ENCODE results near the gene WTIP. TPM values are rescaled to one million over a fixed set of nuclear protein-coding genes. Genes with fewer than 3 reads are reported as not detected.

Gene WTIP
- polyA plus RNA-seq (2012; ENCODE audit: insufficient read depth, insufficient read length, low read depth) = 2.7 TPM

DNA sequence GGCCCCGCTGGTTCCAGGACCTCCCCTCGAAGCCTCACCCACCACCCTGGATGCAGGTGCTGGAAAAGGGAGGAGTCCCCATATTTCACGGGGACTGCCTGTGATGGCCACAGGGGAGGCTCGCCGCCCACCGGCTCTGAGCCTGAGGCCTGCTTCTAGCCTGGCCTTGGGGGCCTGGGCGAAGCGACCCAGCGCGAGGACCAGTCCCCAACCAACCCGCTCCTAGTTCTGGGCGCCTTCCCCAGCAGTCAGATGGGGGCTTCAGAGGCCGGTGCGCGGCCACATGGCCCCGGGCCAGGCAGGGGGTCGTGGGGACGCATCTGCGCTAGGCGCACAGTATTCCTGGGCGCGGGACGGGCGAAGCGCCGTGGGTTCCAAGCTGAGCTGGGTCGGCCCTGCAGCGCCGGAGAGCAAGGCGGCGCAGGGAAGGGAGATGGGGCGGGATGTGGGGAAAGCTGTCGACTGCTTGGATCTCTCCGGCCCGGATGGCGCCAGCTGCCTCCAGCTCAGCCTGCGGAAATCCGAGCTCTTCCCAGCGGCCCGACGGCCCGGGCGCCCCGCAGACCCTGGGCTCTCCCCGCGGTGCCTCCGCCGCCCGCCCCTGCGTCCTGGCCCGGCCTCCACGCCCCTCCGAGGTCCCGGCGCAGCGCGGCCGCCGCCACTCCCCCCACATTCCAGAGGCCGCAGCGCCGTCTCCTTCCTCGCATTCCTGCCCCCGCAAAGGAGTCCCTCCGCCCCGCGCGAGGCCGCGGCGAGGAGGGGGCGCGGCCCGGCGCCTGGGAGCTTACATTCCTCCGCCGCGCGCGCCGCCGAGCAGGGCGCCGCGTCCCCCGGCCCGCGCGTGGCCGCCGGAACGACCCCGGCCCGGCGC is at the start of gene WTIP:
TSS of gene WTIP (plus strand) at position 788 of the 871 bp plus-strand sequence. CDS start 217 bp downstream, outside the sequence.
- TF ChIP-seq, protein P1, sequence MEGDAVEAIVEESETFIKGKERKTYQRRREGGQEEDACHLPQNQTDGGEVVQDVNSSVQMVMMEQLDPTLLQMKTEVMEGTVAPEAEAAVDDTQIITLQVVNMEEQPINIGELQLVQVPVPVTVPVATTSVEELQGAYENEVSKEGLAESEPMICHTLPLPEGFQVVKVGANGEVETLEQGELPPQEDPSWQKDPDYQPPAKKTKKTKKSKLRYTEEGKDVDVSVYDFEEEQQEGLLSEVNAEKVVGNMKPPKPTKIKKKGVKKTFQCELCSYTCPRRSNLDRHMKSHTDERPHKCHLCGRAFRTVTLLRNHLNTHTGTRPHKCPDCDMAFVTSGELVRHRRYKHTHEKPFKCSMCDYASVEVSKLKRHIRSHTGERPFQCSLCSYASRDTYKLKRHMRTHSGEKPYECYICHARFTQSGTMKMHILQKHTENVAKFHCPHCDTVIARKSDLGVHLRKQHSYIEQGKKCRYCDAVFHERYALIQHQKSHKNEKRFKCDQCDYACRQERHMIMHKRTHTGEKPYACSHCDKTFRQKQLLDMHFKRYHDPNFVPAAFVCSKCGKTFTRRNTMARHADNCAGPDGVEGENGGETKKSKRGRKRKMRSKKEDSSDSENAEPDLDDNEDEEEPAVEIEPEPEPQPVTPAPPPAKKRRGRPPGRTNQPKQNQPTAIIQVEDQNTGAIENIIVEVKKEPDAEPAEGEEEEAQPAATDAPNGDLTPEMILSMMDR (IDR thresholded peaks at IDR 0.05; ENCODE audit: low read depth, low read length) = no peak

DNA sequence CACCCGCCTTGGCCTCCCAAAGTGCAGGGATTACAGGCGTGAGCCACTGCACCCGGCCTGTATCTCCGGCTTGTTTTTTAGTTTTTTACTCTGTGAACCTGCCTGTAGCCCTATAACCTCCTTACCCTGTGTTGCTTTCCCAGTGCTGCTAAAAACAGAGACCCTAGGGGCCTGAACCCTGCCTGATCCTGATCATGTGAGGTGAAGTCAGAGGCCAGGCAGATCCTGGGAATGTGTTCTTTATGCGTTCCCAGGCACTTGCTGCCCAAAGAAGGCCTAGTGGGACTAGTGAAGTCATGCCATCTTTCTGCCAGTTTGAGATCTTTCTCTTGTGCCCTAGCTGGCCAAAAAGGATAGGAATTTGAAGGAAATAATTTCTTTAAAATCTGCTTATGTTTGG is 48.8 kb upstream of the WTIP start:
- Histone ChIP-seq H3K4me3 (ENCODE audit: low read depth, low read length) (no peak overlapping the region), H3K9me3 (no peaks in the 10 kb centered on the region), H3K36me3 (peaks cover 66% of the 10 kb centered on the region), H3K4me1 (peaks cover 4% of the 10 kb centered on the region; the same call in 1 of the 2 replicates), H3K27me3 (no peaks in the 10 kb centered on the region)
- TF ChIP-seq, protein P1 (IDR thresholded peaks at IDR 0.05; ENCODE audit: low read depth, low read length) = no peak
- DNase-seq = no peak

More for the DNA sequence above, at the start of gene WTIP:
- Histone ChIP-seq H3K27me3 (peaks cover 49% of the 10 kb centered on the region), H3K4me3 (ENCODE audit: low read depth, low read length) (no peak within 1 kb of the TSS), H3K4me1 (no peaks in the 10 kb centered on the region), H3K36me3 (no peaks in the 10 kb centered on the region), H3K9me3 (no peaks in the 10 kb centered on the region)
- DNase-seq = no peak

DNA sequence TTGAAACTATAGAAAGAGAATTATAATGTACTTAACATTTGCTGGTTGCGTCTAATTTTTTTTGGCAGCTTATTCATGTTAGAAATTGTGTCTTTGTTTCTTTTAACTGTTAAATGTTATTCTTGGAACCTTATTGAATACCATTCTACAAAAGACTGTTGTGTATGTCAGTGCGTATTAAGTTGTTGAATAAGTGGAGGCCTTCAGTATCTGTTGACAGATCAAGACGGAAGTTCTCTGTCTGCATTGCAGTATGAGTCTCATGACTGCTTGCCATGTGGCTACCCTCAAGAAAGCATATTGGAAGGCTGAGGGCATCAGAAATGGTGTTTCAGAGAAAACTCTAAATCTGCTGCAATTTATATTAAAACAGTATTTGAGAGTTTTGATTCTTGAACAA is 44.8 kb upstream of the WTIP start:
- no peaks in the 10 kb centered on the region for H3K27me3 ChIP-seq
- DNase-seq = no peak
- H3K9me3 ChIP-seq = no peaks in the 10 kb centered on the region
- no peak overlapping the region for H3K4me3 ChIP-seq (ENCODE audit: low read depth, low read length)
- TF ChIP-seq, protein P1 (IDR thresholded peaks at IDR 0.05; ENCODE audit: low read depth, low read length) = no peak
- no peaks in the 10 kb centered on the region; the same call in 1 of the 2 replicates for H3K4me1 ChIP-seq
- peaks cover 99% of the 10 kb centered on the region for H3K36me3 ChIP-seq

DNA sequence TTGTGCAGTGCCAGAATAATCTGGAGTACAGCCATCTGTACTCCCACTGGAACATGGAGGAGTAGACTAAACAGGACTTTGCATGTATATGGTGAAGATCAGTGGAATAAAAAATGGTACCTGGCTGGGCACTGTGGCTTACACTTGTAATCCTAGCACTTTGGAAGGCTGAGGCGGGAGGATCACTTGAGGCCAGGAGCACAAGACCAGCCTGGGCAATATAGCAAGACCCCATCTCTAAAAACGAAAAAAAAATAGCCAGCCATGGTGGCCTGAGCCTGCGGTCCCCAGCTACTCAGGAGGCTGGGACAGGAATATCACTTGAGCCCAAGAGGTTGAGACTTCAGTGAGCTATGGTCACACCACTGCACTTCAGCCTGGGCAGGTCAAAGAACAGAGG is 33.4 kb upstream of the WTIP start:
- Histone ChIP-seq H3K4me3 (ENCODE audit: low read depth, low read length) (no peak overlapping the region), H3K9me3 (no peaks in the 10 kb centered on the region), H3K4me1 (no peaks in the 10 kb centered on the region), H3K27me3 (no peaks in the 10 kb centered on the region), H3K36me3 (peaks cover 90% of the 10 kb centered on the region)
- TF ChIP-seq, protein P1 (IDR thresholded peaks at IDR 0.05; ENCODE audit: low read depth, low read length) = no peak
- no peak for DNase-seq

DNA sequence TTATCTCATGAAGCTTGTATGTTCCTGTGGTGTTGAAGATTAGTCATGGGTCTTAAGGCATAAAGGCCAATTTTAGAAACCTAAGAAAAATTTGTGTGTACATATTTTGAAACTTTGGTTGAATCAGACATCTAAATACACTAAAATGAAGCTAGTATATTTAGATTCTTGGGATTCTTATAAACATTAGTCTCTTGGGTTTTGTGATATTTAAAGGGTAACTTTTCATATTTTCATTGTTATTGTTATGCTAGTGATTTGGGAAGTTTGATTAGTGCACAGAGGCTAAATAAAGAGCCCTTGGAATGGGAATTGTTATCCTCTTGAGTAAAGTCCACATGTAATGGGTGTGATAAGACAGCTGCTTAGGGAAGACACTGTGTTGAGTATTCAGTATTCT is 28.8 kb upstream of the WTIP start:
- H3K36me3 ChIP-seq = peaks cover 83% of the 10 kb centered on the region
- H3K4me3 ChIP-seq (ENCODE audit: low read depth, low read length) = no peak overlapping the region
- no peak for DNase-seq

More for the DNA sequence above, 28.8 kb upstream of the WTIP start:
- TF ChIP-seq, protein P1 (IDR thresholded peaks at IDR 0.05; ENCODE audit: low read depth, low read length) = no peak
- no peaks in the 10 kb centered on the region for H3K4me1 ChIP-seq
- H3K9me3 ChIP-seq = no peaks in the 10 kb centered on the region
- no peaks in the 10 kb centered on the region; the same call in 1 of the 2 replicates for H3K27me3 ChIP-seq
